Stimulated activated naive CD4-positive, alpha-beta T cell treated with Interleukin-2 at 50 U/mL for 16 hours (primary cell): ENCODE results near the gene ZC3H12C.

Source experiments
- DNase-seq: peaks from one replicate; lab custom pipeline; 2025; lab: John Stamatoyannopoulos, UW

Gene ZC3H12C

GRCh38 chr11:110098645-110099044 lies 5.5 kb downstream of the ZC3H12C start:
- no peak for DNase-seq

- no peak for DNase-seq
Observed at GRCh38 chr11:110100476-110101240, 7.5 kb downstream of the ZC3H12C start.

- DNase-seq = no peak
Observed at GRCh38 chr11:110106713-110107274, 13.6 kb downstream of the ZC3H12C start.

GRCh38 chr11:110110854-110111253 lies 17.7 kb downstream of the ZC3H12C start:
- no peak for DNase-seq

GRCh38 chr11:110112457-110112856 lies 19.3 kb downstream of the ZC3H12C start:
- DNase-seq = no peak

GRCh38 chr11:110113505-110113904 lies 20.3 kb downstream of the ZC3H12C start:
- no peak for DNase-seq

GRCh38 chr11:110113973-110114372 lies 20.8 kb downstream of the ZC3H12C start:
- DNase-seq = no peak

GRCh38 chr11:110119317-110119716 lies 26.1 kb downstream of the ZC3H12C start:
- no peak for DNase-seq

- DNase-seq = no peak
Observed at GRCh38 chr11:110121204-110121603, 28.0 kb downstream of the ZC3H12C start.

GRCh38 chr11:110123003-110123402 lies 29.8 kb downstream of the ZC3H12C start:
- no peak for DNase-seq

GRCh38 chr11:110124605-110125004 lies 31.4 kb downstream of the ZC3H12C start:
- DNase-seq = no peak

GRCh38 chr11:110125632-110126031 lies 32.4 kb downstream of the ZC3H12C start:
- DNase-seq = no peak

- DNase-seq = no peak
Observed at GRCh38 chr11:110126936-110127335, 33.7 kb downstream of the ZC3H12C start.

GRCh38 chr11:110128161-110128560 lies 35.0 kb downstream of the ZC3H12C start:
- DNase-seq = no peak

- DNase-seq = no peak
Observed at GRCh38 chr11:110130642-110131238, 37.5 kb downstream of the ZC3H12C start.

- no peak for DNase-seq
Observed at GRCh38 chr11:110131386-110132123, 38.4 kb downstream of the ZC3H12C start.

- DNase-seq = no peak
Observed at GRCh38 chr11:110133160-110133559, 40.0 kb downstream of the ZC3H12C start.

GRCh38 chr11:110134110-110134509 lies 40.9 kb downstream of the ZC3H12C start:
- DNase-seq = no peak

GRCh38 chr11:110141812-110142211 lies 48.6 kb downstream of the ZC3H12C start:
- DNase-seq = no peak

- no peak for DNase-seq
Observed at GRCh38 chr11:110147962-110148709, 54.9 kb downstream of the ZC3H12C start.

GRCh38 chr11:110148775-110149744 lies 55.9 kb downstream of the ZC3H12C start:
- DNase-seq = no peak
